IgD-negative memory B cell (primary cell): ENCODE data around the gene TWNK. TPM values are rescaled to one million over a fixed set of nuclear protein-coding genes. Genes with fewer than 3 reads are reported as not detected.

Source experiments
- H3K27ac Mint-ChIP-seq, 3 donors: one replicate each; pipeline ENCODE4 v1.8.0; 2020 to 2022; ENCODE audit warnings: mild to moderate bottlenecking in 3 of 3, mixed read lengths in 3 of 3, moderate library complexity in 1 of 3
- H3K27me3 Mint-ChIP-seq: one replicate; pipeline ENCODE4 v1.8.0; 2021; ENCODE audit warnings: mixed read lengths
- H3K36me3 Mint-ChIP-seq: one replicate; pipeline ENCODE4 v1.8.0; 2020; ENCODE audit warnings: mild to moderate bottlenecking, mixed read lengths
- H3K4me1 Mint-ChIP-seq, 3 donors: one replicate each; pipeline ENCODE4 v1.8.0; 2020 to 2022; ENCODE audit warnings: mixed read lengths in 3 of 3, mild to moderate bottlenecking in 1 of 3
- H3K4me3 Mint-ChIP-seq, 4 donors: one replicate each; pipeline ENCODE4 v1.8.0; 2020 to 2022; ENCODE audit warnings: mild to moderate bottlenecking in 4 of 4, mixed read lengths in 4 of 4, moderate library complexity in 3 of 4
- H3K9me3 Mint-ChIP-seq, 3 donors: one replicate each; pipeline ENCODE4 v1.8.0; 2020 to 2021; ENCODE audit warnings: mixed read lengths in 3 of 3, mild to moderate bottlenecking in 1 of 3
- polyA plus RNA-seq: library from polyadenylated mRNA; unstranded; fragments of 300-500 nt; fragmentation: Illumina TruSeq; gene quantifications from one replicate; pipeline ENCODE4 v1.2.3, GENCODE V29; 2021

Gene TWNK
- polyA plus RNA-seq = 13.6 TPM

- peaks cover 11 to 30% (median 17%) of the 10 kb centered on the region in 3 donors for H3K4me1 Mint-ChIP-seq
- no peaks in the 10 kb centered on the region for H3K27me3 Mint-ChIP-seq
- H3K9me3 Mint-ChIP-seq = no peaks in the 10 kb centered on the region
- H3K27ac Mint-ChIP-seq = peak within 1 kb of the TSS; percentile 16 to 93 (median 85)
- peaks cover 5% of the 10 kb centered on the region for H3K36me3 Mint-ChIP-seq
- H3K4me3 Mint-ChIP-seq = peak within 1 kb of the TSS; percentile 95 to 96 (median 95)
Measured at GRCh38 chr10:100986952-100987684, at the start of gene TWNK, which contains the start of gene MRPL43. Gene TWNK, plus strand, starts transcription at chr10:100987543. Its CDS starts 668 bp downstream, at chr10:100988211. Gene MRPL43, minus strand, starts transcription at chr10:100987497. Its CDS starts 54 bp downstream, at chr10:100987443.

DNA sequence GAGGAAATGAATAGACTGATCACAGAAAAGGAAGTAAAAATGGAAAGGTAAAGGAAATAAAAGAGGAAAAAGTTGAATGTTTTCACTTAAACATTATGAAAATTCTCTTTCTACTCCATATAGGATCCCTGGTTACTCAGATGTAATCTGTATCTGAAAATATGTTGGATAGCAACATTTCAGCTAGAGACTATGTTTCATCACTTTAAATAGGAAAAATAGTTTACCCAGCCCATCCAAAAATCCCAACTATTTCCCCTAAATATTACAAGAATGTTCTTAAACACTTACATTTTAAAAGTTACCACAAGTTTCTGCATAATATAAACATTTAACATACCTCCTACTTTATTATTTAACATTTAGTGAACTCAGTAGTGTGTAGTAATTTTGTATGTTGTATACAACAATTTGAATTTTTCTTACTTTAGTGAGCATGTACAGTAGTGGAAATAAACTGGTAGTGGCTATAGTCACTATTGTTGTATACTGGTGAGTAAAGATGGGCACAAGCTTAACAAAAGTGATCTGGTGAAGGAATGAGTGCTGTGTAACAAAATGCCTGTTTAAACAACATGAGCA lies 47.5 kb upstream of the TWNK start:
- H3K27me3 Mint-ChIP-seq = no peaks in the 10 kb centered on the region
- peak overlapping the region in 1 of 3 donors; percentile 10 for H3K27ac Mint-ChIP-seq
- H3K9me3 Mint-ChIP-seq = no peaks in the 10 kb centered on the region
- peaks cover 0 to 3% (median 0%) of the 10 kb centered on the region in 3 donors for H3K4me1 Mint-ChIP-seq
- H3K36me3 Mint-ChIP-seq = peaks cover 1% of the 10 kb centered on the region
- no peak overlapping the region for H3K4me3 Mint-ChIP-seq

GRCh38 chr10:100942229-100942628 lies 45.1 kb upstream of the TWNK start:
- Mint-ChIP-seq H3K27ac (no peak overlapping the region), H3K36me3 (peaks cover 7% of the 10 kb centered on the region)

DNA sequence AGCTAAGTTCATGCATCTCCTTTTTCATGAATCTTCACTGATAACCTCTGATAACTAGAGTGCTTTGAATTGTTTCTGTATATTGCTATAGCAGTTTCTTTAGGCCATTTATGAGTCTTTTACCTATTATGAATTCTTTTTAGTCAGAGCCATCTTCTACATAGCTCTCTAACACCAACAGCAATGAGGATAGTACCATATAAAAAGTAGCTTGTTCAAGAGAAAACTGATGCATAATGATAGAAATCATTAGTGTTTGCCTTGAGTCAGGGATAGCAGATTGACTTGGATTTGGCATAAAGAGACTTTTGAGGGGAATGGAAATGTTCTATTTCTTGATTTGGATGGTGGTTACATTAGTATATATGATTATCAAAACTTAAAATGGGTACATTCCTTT lies 43.8 kb upstream of the TWNK start:
- H3K27me3 Mint-ChIP-seq = no peaks in the 10 kb centered on the region
- no peaks in the 10 kb centered on the region for H3K9me3 Mint-ChIP-seq
- peaks cover 0 to 3% (median 0%) of the 10 kb centered on the region in 3 donors for H3K4me1 Mint-ChIP-seq
- no peak overlapping the region for H3K27ac Mint-ChIP-seq
- no peak overlapping the region for H3K4me3 Mint-ChIP-seq
- H3K36me3 Mint-ChIP-seq = peaks cover 7% of the 10 kb centered on the region

More at GRCh38 chr10:100942229-100942628, 45.1 kb upstream of the TWNK start:
- no peaks in the 10 kb centered on the region for H3K27me3 Mint-ChIP-seq
- H3K4me1 Mint-ChIP-seq = peaks cover 0 to 3% (median 0%) of the 10 kb centered on the region in 3 donors
- no peak overlapping the region for H3K4me3 Mint-ChIP-seq
- no peaks in the 10 kb centered on the region for H3K9me3 Mint-ChIP-seq

DNA sequence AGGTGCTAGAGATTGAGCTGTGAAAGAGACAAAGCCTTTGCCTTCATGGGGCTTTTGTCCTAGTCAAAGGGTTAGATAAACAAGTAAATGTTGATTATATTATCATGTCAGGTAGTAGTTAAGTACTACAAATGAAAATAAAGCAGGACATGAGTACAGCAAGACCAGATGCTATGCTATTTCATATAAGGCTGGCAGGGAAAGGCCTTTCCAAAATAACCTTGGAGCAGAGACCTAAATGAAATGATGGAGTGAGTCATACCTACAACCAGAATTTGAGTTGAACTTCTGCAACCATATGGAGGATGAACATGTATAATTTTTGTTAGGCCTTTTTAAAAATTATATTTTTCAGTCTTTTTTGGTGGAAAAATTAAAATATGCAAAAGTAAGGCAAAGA lies 41.6 kb upstream of the TWNK start:
- no peak overlapping the region for H3K27ac Mint-ChIP-seq
- H3K4me3 Mint-ChIP-seq = no peak overlapping the region
- H3K4me1 Mint-ChIP-seq = peaks cover 0 to 3% (median 0%) of the 10 kb centered on the region in 3 donors
- no peaks in the 10 kb centered on the region for H3K9me3 Mint-ChIP-seq
- peaks cover 9% of the 10 kb centered on the region for H3K36me3 Mint-ChIP-seq
- no peaks in the 10 kb centered on the region for H3K27me3 Mint-ChIP-seq

- Mint-ChIP-seq H3K27ac (no peak overlapping the region), H3K4me3 (no peak overlapping the region), H3K27me3 (no peaks in the 10 kb centered on the region), H3K9me3 (no peaks in the 10 kb centered on the region), H3K4me1 (no peaks in the 10 kb centered on the region), H3K36me3 (peaks cover 9% of the 10 kb centered on the region)
Measured at GRCh38 chr10:100948916-100949315, 38.4 kb upstream of the TWNK start.

GRCh38 chr10:100960251-100960650 lies 27.1 kb upstream of the TWNK start:
- Mint-ChIP-seq H3K27ac (no peak overlapping the region), H3K4me3 (no peak overlapping the region), H3K36me3 (peaks cover 12% of the 10 kb centered on the region), H3K9me3 (peaks cover 0 to 2% (median 0%) of the 10 kb centered on the region in 3 donors), H3K27me3 (no peaks in the 10 kb centered on the region), H3K4me1 (peaks cover 0 to 2% (median 0%) of the 10 kb centered on the region in 3 donors)

DNA sequence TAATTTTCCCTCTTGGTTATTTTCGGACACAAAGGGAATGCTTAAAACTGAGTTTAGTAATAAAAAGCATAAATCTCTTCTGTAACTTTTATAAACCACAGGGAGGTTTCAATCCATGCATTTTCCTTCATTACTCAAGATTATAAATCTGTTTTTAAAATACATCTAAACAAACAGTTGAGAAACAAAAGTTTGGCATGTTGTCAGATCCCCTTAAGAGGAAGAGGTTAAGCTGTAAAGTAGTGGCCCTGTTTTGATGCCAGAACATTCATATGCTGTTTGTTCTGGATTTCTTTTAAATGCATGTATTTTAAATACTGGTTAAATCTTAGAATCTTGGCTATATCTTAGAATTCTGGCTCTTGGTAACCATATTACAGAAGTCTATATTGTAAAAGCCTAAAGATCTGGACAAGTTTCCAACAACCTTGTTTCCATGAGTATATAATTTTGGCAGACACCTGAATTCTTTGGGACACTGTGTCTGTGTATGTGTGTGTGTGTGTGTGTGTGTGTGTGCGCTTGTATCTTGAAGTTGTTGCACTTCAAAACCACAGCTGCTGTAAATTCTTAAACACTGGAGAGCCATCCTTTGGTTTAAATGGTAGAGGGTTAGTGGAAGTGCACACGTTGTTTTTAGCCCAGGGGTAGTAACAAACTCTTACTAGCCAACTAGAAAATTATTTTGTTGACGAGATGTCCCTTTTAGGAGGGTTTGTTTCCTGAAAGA lies 24.8 kb upstream of the TWNK start:
- Mint-ChIP-seq H3K27me3 (no peaks in the 10 kb centered on the region), H3K9me3 (peaks cover 0 to 2% (median 0%) of the 10 kb centered on the region in 3 donors), H3K36me3 (peaks cover 10% of the 10 kb centered on the region), H3K4me3 (no peak overlapping the region), H3K27ac (no peak overlapping the region), H3K4me1 (no peaks in the 10 kb centered on the region)

DNA sequence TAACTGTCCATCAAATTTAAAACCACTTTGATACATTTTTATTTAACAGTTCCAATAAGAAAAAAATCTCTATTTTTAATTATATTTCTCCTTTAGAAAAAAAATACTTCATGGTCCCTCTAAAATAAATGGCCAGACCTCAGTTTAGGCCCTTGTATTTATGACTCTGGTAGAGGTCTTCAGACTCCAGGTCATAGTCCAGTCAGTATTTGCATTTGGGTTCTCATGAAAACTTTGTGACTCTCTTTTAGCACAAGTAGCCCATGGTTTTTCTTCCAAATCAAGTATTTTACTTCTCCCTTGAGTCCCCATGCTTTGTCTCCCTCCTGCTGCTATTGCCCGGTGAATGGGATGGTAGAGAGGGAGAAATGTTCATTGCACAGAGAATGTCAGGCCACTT lies 23.5 kb upstream of the TWNK start:
- H3K36me3 Mint-ChIP-seq = peaks cover 8% of the 10 kb centered on the region
- peaks cover 3 to 6% (median 6%) of the 10 kb centered on the region in 3 donors for H3K4me1 Mint-ChIP-seq
- H3K27me3 Mint-ChIP-seq = no peaks in the 10 kb centered on the region
- H3K27ac Mint-ChIP-seq = no peak overlapping the region
- H3K9me3 Mint-ChIP-seq = peaks cover 0 to 2% (median 0%) of the 10 kb centered on the region in 3 donors
- no peak overlapping the region for H3K4me3 Mint-ChIP-seq

- Mint-ChIP-seq H3K27ac (no peak overlapping the region), H3K27me3 (no peaks in the 10 kb centered on the region), H3K36me3 (peaks cover 2% of the 10 kb centered on the region), H3K4me1 (peaks cover 6 to 7% (median 6%) of the 10 kb centered on the region in 3 donors), H3K9me3 (no peaks in the 10 kb centered on the region), H3K4me3 (no peak overlapping the region)
Measured at GRCh38 chr10:100965820-100966219, 21.5 kb upstream of the TWNK start.

- no peak overlapping the region for H3K4me3 Mint-ChIP-seq
- H3K36me3 Mint-ChIP-seq = peaks cover 2% of the 10 kb centered on the region
- H3K9me3 Mint-ChIP-seq = no peaks in the 10 kb centered on the region
- H3K4me1 Mint-ChIP-seq = peaks cover 6 to 9% (median 6%) of the 10 kb centered on the region in 3 donors
- H3K27ac Mint-ChIP-seq = no peak overlapping the region
- no peaks in the 10 kb centered on the region for H3K27me3 Mint-ChIP-seq
Measured at GRCh38 chr10:100966887-100967286, 20.5 kb upstream of the TWNK start.

DNA sequence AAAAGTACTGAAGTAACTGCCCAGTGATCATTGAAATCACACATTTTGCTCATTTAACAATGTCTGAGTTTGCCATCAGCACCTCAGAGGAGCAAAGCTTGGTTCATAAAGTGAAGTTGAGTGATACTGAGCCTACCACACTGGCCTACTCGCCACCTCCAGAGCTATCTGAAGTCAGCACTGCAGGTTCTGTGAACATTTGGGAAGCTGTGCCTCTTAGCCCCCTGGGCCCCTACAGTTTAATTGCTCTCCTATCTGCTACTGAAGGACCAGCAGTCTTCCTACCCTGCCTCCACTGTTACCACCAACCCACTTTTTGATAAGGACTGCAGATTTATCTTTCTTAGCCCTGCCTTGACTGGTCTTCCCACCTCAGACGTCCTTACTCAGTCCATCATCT lies 20.0 kb upstream of the TWNK start:
- Mint-ChIP-seq H3K4me1 (peaks cover 6 to 9% (median 6%) of the 10 kb centered on the region in 3 donors), H3K9me3 (no peaks in the 10 kb centered on the region), H3K36me3 (peaks cover 2% of the 10 kb centered on the region), H3K27ac (no peak overlapping the region), H3K27me3 (no peaks in the 10 kb centered on the region), H3K4me3 (no peak overlapping the region)

DNA sequence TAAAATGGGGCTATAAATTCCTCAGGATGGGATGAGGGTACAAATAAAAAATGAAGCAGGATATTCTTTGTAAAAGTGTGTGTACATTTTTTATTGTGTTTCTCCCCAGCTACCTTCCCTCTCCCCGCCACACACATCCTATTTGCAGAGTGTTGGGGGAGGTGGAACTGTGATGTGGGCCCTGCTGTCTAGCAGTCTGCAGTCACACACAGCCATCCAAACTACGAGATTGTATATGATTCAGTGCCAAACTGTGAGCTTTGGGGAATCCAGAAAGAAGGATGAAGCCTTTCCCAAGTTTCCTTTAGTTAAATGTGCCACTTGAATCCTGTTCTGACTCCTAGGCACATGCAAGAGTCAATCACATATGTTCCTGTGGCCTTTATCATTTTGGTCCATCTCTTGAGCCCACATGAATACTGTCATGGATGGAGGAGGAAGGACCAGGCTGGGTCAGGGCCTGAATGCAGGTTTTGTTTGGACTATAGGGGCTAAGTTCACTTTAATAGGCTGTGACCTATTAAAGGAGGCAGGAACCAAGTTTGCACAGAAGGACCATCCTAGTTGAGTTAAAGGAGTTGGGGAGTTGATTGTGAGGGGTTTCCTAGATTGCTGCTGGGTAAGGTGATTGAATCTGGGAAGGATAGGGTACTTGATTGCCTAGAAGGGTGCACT lies 19.1 kb upstream of the TWNK start:
- Mint-ChIP-seq H3K36me3 (no peaks in the 10 kb centered on the region), H3K27me3 (no peaks in the 10 kb centered on the region), H3K9me3 (no peaks in the 10 kb centered on the region), H3K4me3 (peak overlapping the region; percentile 56 to 86 (median 76)), H3K27ac (peak overlapping the region in 1 of 3 donors; percentile 66), H3K4me1 (peaks cover 6 to 9% (median 6%) of the 10 kb centered on the region in 3 donors)

- Mint-ChIP-seq H3K36me3 (no peaks in the 10 kb centered on the region), H3K9me3 (no peaks in the 10 kb centered on the region), H3K4me1 (peaks cover 6 to 9% (median 6%) of the 10 kb centered on the region in 3 donors), H3K27me3 (no peaks in the 10 kb centered on the region), H3K27ac (peak overlapping the region in 1 of 3 donors; percentile 66), H3K4me3 (peak overlapping the region; percentile 71 to 86 (median 83))
Measured at GRCh38 chr10:100968863-100969186, 18.5 kb upstream of the TWNK start.
